ENCODE measurements around the gene PNLIPRP2.

DNA sequence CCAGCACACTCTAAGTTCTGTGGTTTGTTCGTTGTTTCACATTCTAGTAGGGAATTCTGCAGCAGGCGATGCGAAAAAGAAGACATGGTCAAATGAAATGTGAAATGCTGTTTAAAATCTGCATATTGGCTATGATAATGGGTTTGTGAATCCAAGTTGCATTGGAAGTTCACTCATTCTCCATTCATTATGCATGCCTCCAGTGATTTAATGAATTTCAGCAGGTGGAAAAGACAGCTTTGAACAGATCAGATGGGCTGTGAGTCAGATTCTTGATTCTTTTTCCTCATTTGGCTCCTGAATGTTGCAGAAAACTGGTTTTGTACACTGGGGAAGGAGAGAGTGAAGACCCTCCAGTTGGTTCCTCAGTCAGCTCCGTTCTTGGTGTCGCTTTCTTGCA is 52.1 kb downstream of the PNLIPRP2 start:
- TF ChIP-seq ZFP30 (CRISPR knock-in tag; IDR thresholded peaks at IDR 0.05), result no peak
- TF ChIP-seq ESRRG (CRISPR knock-in tag; IDR thresholded peaks at IDR 0.05), result no peak
- TF ChIP-seq PATZ1 (CRISPR knock-in tag; IDR thresholded peaks at IDR 0.05; ENCODE audit: borderline replicate concordance), result no peak
- no peak for TF ChIP-seq ZNF70 (CRISPR knock-in tag; IDR thresholded peaks at IDR 0.05)
- TF ChIP-seq ARNTL (CRISPR knock-in tag; IDR thresholded peaks at IDR 0.05; ENCODE audit: borderline replicate concordance, low read depth), result no peak
- TF ChIP-seq TSHZ2 (CRISPR knock-in tag; IDR thresholded peaks at IDR 0.05), result no peak
- no peak for TF ChIP-seq RARB (CRISPR knock-in tag; IDR thresholded peaks at IDR 0.05)
- no peak for TF ChIP-seq ZFP3 (CRISPR knock-in tag; IDR thresholded peaks at IDR 0.05)

All from SK-N-SH treated with all-trans-retinoic acid at 6 μM for 48 hours (cell line).